Mesothelial cell of epicardium (in vitro differentiated cells): ENCODE results near the gene MAP7. TPM values are rescaled to one million over a fixed set of nuclear protein-coding genes. Genes with fewer than 3 reads are reported as not detected.

Experiments used
- DNase-seq, 2 experiments: peaks; one replicate each; pipeline ENCODE4 v3.0.0; 2021; ENCODE audit warnings: low spot score in 2 of 2; ENCODE audit not compliant: unreplicated experiment in 2 of 2
- H3K27ac Mint-ChIP-seq: 2 replicates; pipeline ENCODE4 v1.8.0; 2021; ENCODE audit warnings: mixed read lengths
- H3K27me3 Mint-ChIP-seq: 2 replicates; pipeline ENCODE4 v1.8.0; 2021; ENCODE audit warnings: low read depth, mixed read lengths
- H3K36me3 Mint-ChIP-seq: 2 replicates; pipeline ENCODE4 v1.8.0; 2021; ENCODE audit warnings: mixed read lengths
- H3K4me1 Mint-ChIP-seq: 2 replicates; pipeline ENCODE4 v1.8.0; 2021; ENCODE audit warnings: mixed read lengths
- H3K4me3 Mint-ChIP-seq: 2 replicates; pipeline ENCODE4 v1.8.0; 2021; ENCODE audit warnings: mild to moderate bottlenecking, moderate library complexity, mixed read lengths
- H3K9me3 Mint-ChIP-seq: 2 replicates; pipeline ENCODE4 v1.8.0; 2021; ENCODE audit warnings: mixed read lengths
- CTCF ChIP-seq: fragments of 200-600 bp; sonication (generic); IDR thresholded peaks from one replicate; pipeline ENCODE4 v1.5.0; 2021; ENCODE audit warnings: antibody characterized with exemption; ENCODE audit not compliant: unreplicated experiment
- total RNA-seq: library from RNA; stranded (reverse); gene quantifications from 3 replicates; pipeline ENCODE4 v1.2.1, GENCODE V29; 2021

MAP7 gene
- 15.1 to 15.5 TPM (median 15.5 TPM) in 3 replicates for total RNA-seq

DNA sequence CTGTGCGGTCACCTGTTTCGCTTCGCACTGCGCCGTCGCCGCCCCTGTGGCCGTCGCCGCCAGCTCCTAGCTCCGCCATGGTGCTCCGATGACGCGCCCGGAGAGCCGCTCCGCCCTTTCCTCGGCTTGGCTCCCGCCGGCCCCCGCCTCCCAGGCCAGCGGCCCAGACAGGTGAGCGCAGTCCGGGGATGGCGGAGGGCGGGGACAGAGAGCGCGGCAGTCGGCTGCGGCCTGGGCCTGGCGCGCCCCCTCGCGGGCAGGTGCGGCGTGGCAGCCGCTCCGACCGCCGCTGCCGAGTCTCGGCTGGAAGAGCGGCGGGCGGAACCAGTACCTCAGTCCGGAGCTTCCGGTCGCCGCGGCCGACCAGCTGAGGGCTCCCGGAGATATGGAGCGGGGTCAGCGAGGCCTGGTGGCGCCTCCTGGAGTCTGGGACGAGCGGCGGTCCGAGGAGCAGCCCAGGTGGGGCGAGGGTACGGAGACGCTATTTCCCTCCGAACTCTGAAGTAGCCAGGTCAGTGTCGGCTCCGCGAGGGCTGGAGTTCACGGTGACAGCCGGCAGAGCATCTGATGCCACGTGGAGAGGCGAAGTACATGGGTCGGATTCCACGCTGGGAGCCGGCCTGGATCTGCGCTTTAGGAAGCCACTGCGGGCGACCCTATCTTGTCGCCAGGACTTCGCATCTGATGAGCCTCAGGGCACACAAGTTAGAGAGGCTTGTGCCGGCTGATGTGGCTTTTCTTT, at the start of gene MAP7:
MAP7 (minus strand) TSS at position 93 of the 742 bp plus-strand sequence; CDS start at position 79, 14 bp downstream.
- peak; percentile 98 for TF ChIP-seq CTCF
- peaks cover 39% of the 10 kb centered on the region for H3K27me3 Mint-ChIP-seq

GRCh38 chr6:136599329-136600011, 49.2 kb upstream of the MAP7 start:
- H3K27ac Mint-ChIP-seq = peak overlapping the region; percentile 17
- no peaks in the 10 kb centered on the region for H3K27me3 Mint-ChIP-seq
- H3K9me3 Mint-ChIP-seq = no peaks in the 10 kb centered on the region
- no peaks in the 10 kb centered on the region for H3K36me3 Mint-ChIP-seq
- H3K4me3 Mint-ChIP-seq = no peak overlapping the region
- H3K4me1 Mint-ChIP-seq = peaks cover 4% of the 10 kb centered on the region
- DNase-seq = no peak
- TF ChIP-seq CTCF = no peak

More for the DNA sequence above, at the start of gene MAP7:
- Mint-ChIP-seq H3K36me3 (no peaks in the 10 kb centered on the region), H3K4me1 (peaks cover 11% of the 10 kb centered on the region), H3K27ac (peak within 1 kb of the TSS; percentile 32), H3K9me3 (no peaks in the 10 kb centered on the region), H3K4me3 (peak within 1 kb of the TSS; percentile 68)
- peak; percentile 73 to 84 for DNase-seq

GRCh38 chr6:136598048-136598447, 47.8 kb upstream of the MAP7 start:
- no peak for TF ChIP-seq CTCF

DNA sequence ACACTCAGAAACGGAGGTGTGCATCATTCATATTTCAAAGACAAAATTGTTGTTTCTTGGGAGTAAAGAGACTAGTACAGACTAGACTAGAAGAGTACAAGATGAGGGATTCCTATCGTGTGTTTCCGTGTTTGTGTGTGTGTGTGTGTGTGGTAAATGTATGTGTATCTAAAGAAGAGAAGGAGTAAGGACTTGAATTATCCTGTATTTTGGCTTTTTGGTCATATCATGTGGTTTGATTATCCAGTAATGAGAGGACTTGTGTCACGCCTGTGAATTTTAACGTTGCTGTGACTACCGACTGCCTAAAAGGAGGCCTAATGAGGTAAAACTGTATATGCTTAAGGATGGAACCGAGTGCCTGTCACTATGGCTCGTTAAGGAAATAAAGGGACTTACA, 44.4 kb upstream of the MAP7 start:
- Mint-ChIP-seq H3K9me3 (peaks cover 5% of the 10 kb centered on the region), H3K36me3 (peaks cover 12% of the 10 kb centered on the region), H3K27ac (no peak overlapping the region), H3K4me1 (peaks cover 4% of the 10 kb centered on the region), H3K4me3 (no peak overlapping the region), H3K27me3 (no peaks in the 10 kb centered on the region)
- no peak for TF ChIP-seq CTCF
- DNase-seq = no peak

More at GRCh38 chr6:136598048-136598447, 47.8 kb upstream of the MAP7 start:
- DNase-seq = no peak
- peaks cover 4% of the 10 kb centered on the region for H3K4me1 Mint-ChIP-seq
- no peak overlapping the region for H3K4me3 Mint-ChIP-seq
- no peaks in the 10 kb centered on the region for H3K9me3 Mint-ChIP-seq
- H3K27me3 Mint-ChIP-seq = no peaks in the 10 kb centered on the region
- H3K36me3 Mint-ChIP-seq = no peaks in the 10 kb centered on the region
- H3K27ac Mint-ChIP-seq = no peak overlapping the region

GRCh38 chr6:136593748-136594490, 43.7 kb upstream of the MAP7 start:
- H3K4me1 Mint-ChIP-seq = no peaks in the 10 kb centered on the region
- H3K9me3 Mint-ChIP-seq = peaks cover 5% of the 10 kb centered on the region
- no peak overlapping the region for H3K27ac Mint-ChIP-seq
- H3K36me3 Mint-ChIP-seq = peaks cover 19% of the 10 kb centered on the region
- H3K4me3 Mint-ChIP-seq = no peak overlapping the region
- no peak for DNase-seq
- H3K27me3 Mint-ChIP-seq = no peaks in the 10 kb centered on the region
- TF ChIP-seq CTCF = no peak
